MM.1S (cell line): ENCODE data around the gene RALGPS2.

Source experiments
- DNase-seq: peaks from one replicate; pipeline ENCODE4 v3.0.0-alpha.2; 2015
- H2AFZ ChIP-seq: fragments of 300-600 bp; sonication (generic); 2 replicates; pipeline ENCODE4 v1.6.0; 2016; ENCODE audit warnings: antibody characterized with exemption, low read length
- H3F3A ChIP-seq: fragments of 300-600 bp; sonication (generic); 2 replicates; pipeline ENCODE4 v1.6.1; 2016; ENCODE audit warnings: mild to moderate bottlenecking, antibody characterized with exemption, low read length, moderate library complexity, mixed read lengths; ENCODE audit not compliant: insufficient read depth
- H3K27ac ChIP-seq: fragments of 300-600 bp; sonication (generic); 2 replicates; pipeline ENCODE4 v1.5.1; 2016; ENCODE audit warnings: mild to moderate bottlenecking, low read length
- H3K27me3 ChIP-seq: fragments of 300-600 bp; sonication (generic); replicated peaks from 2 replicates; pipeline ENCODE4 v1.6.0; 2016; ENCODE audit warnings: low read length; ENCODE audit not compliant: insufficient read depth
- H3K36me3 ChIP-seq: fragments of 300-600 bp; sonication (generic); replicated peaks from 2 replicates; pipeline ENCODE4 v1.6.1; 2016; ENCODE audit warnings: mild to moderate bottlenecking, low read length, mixed read lengths; ENCODE audit not compliant: insufficient read depth
- H3K4me1 ChIP-seq: fragments of 300-600 bp; sonication (generic); 2 replicates; pipeline ENCODE4 v1.6.1; 2016; ENCODE audit warnings: low read length, mixed read lengths
- H3K4me2 ChIP-seq: fragments of 300-600 bp; sonication (generic); 2 replicates; pipeline ENCODE4 v1.6.0; 2016; ENCODE audit warnings: low read depth, low read length
- H3K4me3 ChIP-seq: fragments of 300-600 bp; sonication (generic); 2 replicates; pipeline ENCODE4 v1.5.1; 2016; ENCODE audit warnings: low read length, mixed read lengths
- H3K79me2 ChIP-seq: fragments of 300-600 bp; sonication (generic); 2 replicates; pipeline ENCODE4 v1.6.1; 2016; ENCODE audit warnings: mixed run types, low read length, mixed read lengths
- H3K9ac ChIP-seq: fragments of 300-600 bp; sonication (generic); 2 replicates; pipeline ENCODE4 v1.6.1; 2016; ENCODE audit warnings: low read length, mixed read lengths
- H3K9me2 ChIP-seq: fragments of 300-600 bp; sonication (generic); replicated peaks from 2 replicates; pipeline ENCODE4 v1.6.1; 2016; ENCODE audit warnings: mild to moderate bottlenecking, low read length, mixed read lengths; ENCODE audit not compliant: insufficient read depth
- H3K9me3 ChIP-seq: fragments of 300-600 bp; sonication (generic); replicated peaks from 2 replicates; pipeline ENCODE4 v1.6.1; 2016; ENCODE audit warnings: mild to moderate bottlenecking, low read length, mixed read lengths; ENCODE audit not compliant: insufficient read depth
- H4K20me1 ChIP-seq: fragments of 300-600 bp; sonication (generic); 2 replicates; pipeline ENCODE4 v1.6.1; 2016; ENCODE audit warnings: mild to moderate bottlenecking, low read length, moderate library complexity, mixed read lengths; ENCODE audit not compliant: insufficient read depth
- CTCF ChIP-seq: fragments of 300-600 bp; sonication (generic); IDR thresholded peaks from 2 replicates; pipeline ENCODE4 v1.5.1; 2016; ENCODE audit warnings: antibody characterized with exemption, low read length, mixed read lengths
- EZH2 ChIP-seq: fragments of 300-600 bp; sonication (generic); optimal IDR thresholded peaks from 2 replicates; pipeline ENCODE3; 2017; ENCODE audit warnings: low read depth, mild to moderate bottlenecking, antibody characterized with exemption, low read length, mixed read lengths
- EZH2phosphoT487 ChIP-seq: fragments of 300-600 bp; sonication (generic); IDR thresholded peaks from 2 replicates; pipeline ENCODE4 v1.6.1; 2018; ENCODE audit warnings: antibody characterized with exemption, low read length

The RALGPS2 gene

GRCh38 chr1:178932552-178932906, 207.5 kb downstream of the RALGPS2 start:
- Histone ChIP-seq H3K9me2 (no peaks in the 10 kb centered on the region), H3F3A (no peaks in the 10 kb centered on the region), H4K20me1 (no peaks in the 10 kb centered on the region), H3K36me3 (no peaks in the 10 kb centered on the region), H3K27me3 (no peaks in the 10 kb centered on the region), H3K27ac (no peak overlapping the region), H3K9ac (no peak overlapping the region), H3K4me2 (no peak overlapping the region), H3K4me3 (no peak overlapping the region), H3K9me3 (no peaks in the 10 kb centered on the region), H3K79me2 (no peaks in the 10 kb centered on the region), H3K4me1 (no peaks in the 10 kb centered on the region), H2AFZ (no peak overlapping the region)
- TF ChIP-seq CTCF (no peak), EZH2 (no peak), EZH2phosphoT487 (no peak)
- DNase-seq, result no peak

DNA sequence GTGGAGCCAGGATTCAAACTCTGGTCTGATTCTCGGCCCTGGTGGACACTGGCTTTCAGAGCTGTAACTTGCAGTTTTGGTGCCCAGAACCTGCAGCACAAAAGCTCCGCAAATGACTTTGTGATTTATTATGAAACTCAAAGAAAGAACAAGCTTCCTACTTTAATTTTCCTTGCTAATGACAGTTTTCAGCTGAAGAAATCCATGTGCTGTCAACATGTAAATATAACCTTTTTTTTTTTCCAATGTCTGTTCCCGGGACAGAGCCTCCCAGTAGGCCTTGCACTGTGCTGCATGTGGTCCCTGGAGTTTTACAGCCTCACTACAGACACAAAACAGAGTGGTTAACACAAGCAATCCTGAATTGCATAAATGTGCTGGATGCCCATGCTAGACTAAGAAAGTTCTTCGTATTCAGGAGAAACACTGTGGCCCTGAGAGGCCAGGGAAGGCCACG, 208.1 kb downstream of the RALGPS2 start:
- H3F3A ChIP-seq, result no peaks in the 10 kb centered on the region
- H3K36me3 ChIP-seq, result no peaks in the 10 kb centered on the region
- H3K4me2 ChIP-seq, result no peak overlapping the region

GRCh38 chr1:178933709-178934490, 208.9 kb downstream of the RALGPS2 start:
- TF ChIP-seq CTCF (no peak), EZH2 (no peak), EZH2phosphoT487 (no peak)
- no peaks in the 10 kb centered on the region for H3F3A ChIP-seq
- H3K4me3 ChIP-seq, result no peak overlapping the region
- H3K27me3 ChIP-seq, result no peaks in the 10 kb centered on the region
- no peaks in the 10 kb centered on the region for H3K9me3 ChIP-seq
- H3K4me2 ChIP-seq, result no peak overlapping the region
- H3K36me3 ChIP-seq, result no peaks in the 10 kb centered on the region
- H3K27ac ChIP-seq, result no peak overlapping the region
- H3K9ac ChIP-seq, result no peak overlapping the region
- H4K20me1 ChIP-seq, result no peaks in the 10 kb centered on the region
- no peaks in the 10 kb centered on the region for H3K4me1 ChIP-seq
- H3K9me2 ChIP-seq, result no peaks in the 10 kb centered on the region
- DNase-seq, result no peak
- H3K79me2 ChIP-seq, result no peaks in the 10 kb centered on the region
- H2AFZ ChIP-seq, result no peak overlapping the region

More for the DNA sequence above, 208.1 kb downstream of the RALGPS2 start:
- H4K20me1 ChIP-seq, result no peaks in the 10 kb centered on the region
- no peaks in the 10 kb centered on the region for H3K27me3 ChIP-seq
- H3K4me3 ChIP-seq, result no peak overlapping the region
- no peaks in the 10 kb centered on the region for H3K9me3 ChIP-seq
- H2AFZ ChIP-seq, result no peak overlapping the region
- no peak overlapping the region for H3K27ac ChIP-seq
- H3K79me2 ChIP-seq, result no peaks in the 10 kb centered on the region
- H3K4me1 ChIP-seq, result no peaks in the 10 kb centered on the region
- TF ChIP-seq CTCF, result no peak
- no peak for TF ChIP-seq EZH2
- no peak for TF ChIP-seq EZH2phosphoT487
- H3K9me2 ChIP-seq, result no peaks in the 10 kb centered on the region
- no peak for DNase-seq
- no peak overlapping the region for H3K9ac ChIP-seq
